Lung (tissue), 12 donors: ENCODE measurements around the gene PTK6. TPM values are rescaled to one million over a fixed set of nuclear protein-coding genes. Genes with fewer than 3 reads are reported as not detected.

Experiments
- ATAC-seq: fragments of 200-7000 bp; cut with Tn5 transposase; one replicate; pipeline ENCODE4 v1.9.1; 2020; ENCODE audit warnings: moderate number of reproducible peaks; ENCODE audit not compliant: insufficient read depth, low FRiP score
- DNase-seq, 3 donors: peaks; one replicate each; pipeline ENCODE4 v3.0.0-alpha.2; 2013 to 2017
- H3K27ac ChIP-seq, 2 donors: one replicate each; pipeline ENCODE4 v1.5.1; 2013; ENCODE audit warnings: mild to moderate bottlenecking in 2 of 2, moderate library complexity in 2 of 2, control low read depth in 1 of 2, inconsistent platforms in 1 of 2, low read depth in 1 of 2, low read length in 1 of 2
- H3K27me3 ChIP-seq, 3 donors: one replicate each; pipeline ENCODE4 v1.5.1; 2013; ENCODE audit warnings: low read length in 2 of 3; ENCODE audit not compliant: control insufficient read depth in 3 of 3, insufficient read depth in 3 of 3
- H3K36me3 ChIP-seq, 4 donors: one replicate each; pipeline ENCODE4 v1.5.1; 2013; ENCODE audit warnings: low read length in 4 of 4, mild to moderate bottlenecking in 1 of 4, moderate library complexity in 1 of 4; ENCODE audit not compliant: control insufficient read depth in 4 of 4, insufficient read depth in 4 of 4
- H3K4me1 ChIP-seq, 5 donors: one replicate each; pipeline ENCODE4 v1.5.1; 2013; ENCODE audit warnings: low read length in 5 of 5, mild to moderate bottlenecking in 2 of 5, moderate library complexity in 1 of 5; ENCODE audit not compliant: control insufficient read depth in 5 of 5, insufficient read depth in 5 of 5
- H3K4me3 ChIP-seq: one replicate; pipeline ENCODE4 v1.5.1; 2013; ENCODE audit warnings: mild to moderate bottlenecking, control low read depth, moderate library complexity
- H3K9ac ChIP-seq, 2 donors: one replicate each; pipeline ENCODE4 v1.5.1; 2013; ENCODE audit warnings: low read length in 2 of 2, control low read depth in 1 of 2; ENCODE audit not compliant: insufficient read depth in 1 of 2
- H3K9me3 ChIP-seq, 4 donors: one replicate each; pipeline ENCODE4 v1.5.1; 2013; ENCODE audit warnings: low read length in 3 of 4, mild to moderate bottlenecking in 1 of 4, moderate library complexity in 1 of 4; ENCODE audit not compliant: control insufficient read depth in 4 of 4, insufficient read depth in 3 of 4
- CTCF ChIP-seq: IDR thresholded peaks from 2 replicates; pipeline ENCODE4 v1.5.1; 2012; ENCODE audit warnings: mild to moderate bottlenecking; ENCODE audit errors: control extremely low read depth, extremely low read depth
- WGBS, 2 donors: extraction: QIAGEN DNeasy Blood & Tissue Kit; methylation state at CpG; one replicate each; pipeline ENCODE4 v1.1.7; 2013; 5-methylcytosine and 5-hydroxymethylcytosine counted together
- polyA plus RNA-seq, 2 donors: library from polyadenylated mRNA; stranded (reverse); fragments of 200-250 nt; gene quantifications; one replicate each; pipeline ENCODE4 v1.2.1, GENCODE V29; 2013
- total RNA-seq, 2 donors: library from RNA; depleted of rRNA in 1 of 2; stranded (reverse); fragments of >200 nt in 1 of 2; gene quantifications; one replicate each; pipeline ENCODE4 v1.2.1, GENCODE V29; 2014 to 2021
- donor health status: control.
- donor health status: control.
- donor health status: Bipolar disorder and iron deficiency.
- donor health status: healthy.
- donor health status: DM: yes; HTN: yes; CAD: no.

PTK6 gene
- total and polyA plus RNA-seq, 4 donors, result 0.34 to 5.1 (median 3.7) TPM

- Histone ChIP-seq H3K27ac (no peak overlapping the region), H3K36me3 (no peaks in the 10 kb centered on the region), H3K9ac (no peak overlapping the region), H3K4me1 (no peaks in the 10 kb centered on the region), H3K4me3 (no peak overlapping the region), H3K27me3 (peaks cover 0 to 28% (median 12%) of the 10 kb centered on the region in 3 donors), H3K9me3 (no peaks in the 10 kb centered on the region)
- TF ChIP-seq CTCF, result no peak
- no peak for ATAC-seq
- WGBS, 2 donors, result 81 to 87% methylated on average over 18 of the region's 18 CpGs
- DNase-seq, result no peak
These were observed 12.6 kb upstream of the PTK6 start for GRCh38 chr20:63549679-63550282.

GRCh38 chr20:63549019-63549418, 11.8 kb upstream of the PTK6 start:
- DNase-seq (no peak), ATAC-seq (no peak)
- no peak overlapping the region for H3K9ac ChIP-seq
- WGBS, 2 donors, result 27 to 28% methylated on average over 6 to 20 of the region's 25 CpGs
- no peaks in the 10 kb centered on the region for H3K9me3 ChIP-seq
- no peak for TF ChIP-seq CTCF
- no peak overlapping the region for H3K4me3 ChIP-seq
- no peak overlapping the region for H3K27ac ChIP-seq
- no peaks in the 10 kb centered on the region for H3K36me3 ChIP-seq
- peaks cover 0 to 28% (median 12%) of the 10 kb centered on the region in 3 donors for H3K27me3 ChIP-seq
- H3K4me1 ChIP-seq, result no peaks in the 10 kb centered on the region

- H3K27me3 ChIP-seq, result peaks cover 0 to 28% (median 12%) of the 10 kb centered on the region in 3 donors
- no peaks in the 10 kb centered on the region for H3K36me3 ChIP-seq
- TF ChIP-seq CTCF, result no peak
- no peak for ATAC-seq
- 50 to 65% methylated on average over 10 to 11 of the region's 11 CpGs for WGBS, 2 donors
- no peak overlapping the region for H3K27ac ChIP-seq
- H3K9me3 ChIP-seq, result no peaks in the 10 kb centered on the region
- H3K4me1 ChIP-seq, result no peaks in the 10 kb centered on the region
- no peak overlapping the region for H3K9ac ChIP-seq
- DNase-seq, result no peak
- H3K4me3 ChIP-seq, result no peak overlapping the region
These were observed 11.4 kb upstream of the PTK6 start for GRCh38 chr20:63548542-63548941.
